ENCODE measurements around the gene FAM168B. TPM values are rescaled to one million over a fixed set of nuclear protein-coding genes. Genes with fewer than 3 reads are reported as not detected.

FAM168B gene
- total and polyA plus RNA-seq, 2 of the 13 experiments (the other 11 are each of a cell fraction or from before 2014, with no cell fraction given): 64.5 to 113 TPM

DNA sequence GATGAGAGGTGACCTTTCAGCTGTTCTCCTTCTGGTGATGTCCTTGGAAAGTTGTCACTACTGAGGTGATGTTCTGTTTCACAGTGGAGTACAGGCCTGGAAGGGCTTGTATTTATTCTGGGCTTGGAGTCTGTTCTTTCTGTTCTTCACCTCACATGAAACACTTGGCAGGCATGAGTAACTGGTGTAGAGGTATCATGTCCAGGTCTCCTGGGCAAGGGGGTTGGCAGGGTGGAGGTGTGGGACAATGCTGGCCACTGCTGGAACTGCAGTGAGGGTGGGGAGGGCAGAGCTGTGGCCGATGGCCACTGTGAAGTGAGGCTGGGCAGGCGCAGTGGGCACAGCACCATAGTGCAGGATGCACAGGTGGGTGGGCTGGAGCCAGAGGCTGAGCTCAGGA, 47.3 kb upstream of the FAM168B start (continued):
- TF ChIP-seq CBX1 (IDR thresholded peaks at IDR 0.05; ENCODE audit: low read depth) (no peak), SMAD1 (CRISPR knock-in tag; IDR thresholded peaks at IDR 0.05; ENCODE audit: borderline replicate concordance, low read depth) (no peak), PAX8 (CRISPR knock-in tag; IDR thresholded peaks at IDR 0.05; ENCODE audit: borderline replicate concordance) (no peak)

DNA sequence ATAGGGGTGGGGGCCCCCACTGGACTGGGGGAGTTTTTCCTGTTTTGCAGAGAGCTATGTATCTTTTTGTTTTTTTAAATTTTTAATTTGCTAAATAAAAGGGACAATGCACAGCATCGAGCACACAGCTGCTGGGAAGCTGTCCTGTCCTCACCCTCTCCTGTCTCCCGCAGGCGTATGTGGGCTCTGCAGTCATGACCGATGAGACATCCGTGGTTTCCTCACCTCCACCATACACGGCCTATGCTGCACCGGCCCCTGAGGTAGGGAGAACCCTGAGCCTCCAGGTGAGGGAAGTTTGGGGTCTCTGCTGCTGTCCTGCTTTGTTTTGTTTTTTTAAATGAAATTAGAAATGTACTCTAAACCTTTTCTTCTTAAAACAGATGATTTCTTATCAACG, 39.5 kb upstream of the FAM168B start:
- ATAC-seq: peak; percentile 50; the same call in 1 of the 3 replicates
- Histone ChIP-seq H3K27ac (ENCODE audit: extremely low read length, insufficient read depth, low read length) (no peak overlapping the region), H3K4me2 (ENCODE audit: low read depth, low read length) (no peak overlapping the region), H4K20me1 (ENCODE audit: insufficient read depth, low read length) (no peaks in the 10 kb centered on the region; the same call in 1 of the 2 replicates), H3K4me1 (ENCODE audit: insufficient read depth, low read length) (peaks cover 7% of the 10 kb centered on the region), H3K4me3 (replicated peaks in 1 of 3; ENCODE audit: insufficient read depth in 1 of 3, low read depth in 2 of 3, low read length in 3 of 3) (no peak overlapping the region), H3K9ac (ENCODE audit: insufficient read depth, low read depth, low read length) (no peak overlapping the region), H3K27me3 (ENCODE audit: control insufficient read depth in 1 of 2, insufficient read depth in 2 of 2, low read length in 2 of 2) (no peaks in the 10 kb centered on the region), H3K79me2 (ENCODE audit: insufficient read depth, low read length) (peaks cover 5% of the 10 kb centered on the region), H3K9me3 (ENCODE audit: low read length) (no peaks in the 10 kb centered on the region), H3K36me3 (replicated peaks in 1 of 2; ENCODE audit: control insufficient read depth in 1 of 2, insufficient read depth in 2 of 2, low read length in 2 of 2) (peaks cover 28 to 58% of the 10 kb centered on the region in 2 experiments; a peak in 4 of 5 replicates), H2AFZ (ENCODE audit: low read length) (no peak overlapping the region)
- DNase-seq (ENCODE audit: low spot score): no peak
- POLR2A ChIA-PET: no interaction called here
- TF ChIP-seq U2AF2 (IDR thresholded peaks at IDR 0.05; ENCODE audit: low read depth, low read length): no peak
- TF ChIP-seq GTF2F1 (IDR thresholded peaks at IDR 0.05; ENCODE audit: low read length): no peak
- TF ChIP-seq FOXP1 (IDR thresholded peaks at IDR 0.05): no peak
- no peak for TF ChIP-seq FOXP1 (CRISPR knock-in tag; IDR thresholded peaks at IDR 0.05)
- no peak for TF ChIP-seq ZNF652 (CRISPR knock-in tag; IDR thresholded peaks at IDR 0.05; ENCODE audit: borderline replicate concordance, low read depth)
- TF ChIP-seq CREB1 (IDR thresholded peaks at IDR 0.05): no peak
- TF ChIP-seq CREB1 (CRISPR knock-in tag; IDR thresholded peaks at IDR 0.05): no peak
- no peak for TF ChIP-seq ZNF891 (CRISPR knock-in tag; IDR thresholded peaks at IDR 0.05)
- no peak for TF ChIP-seq ZNF709 (CRISPR knock-in tag; IDR thresholded peaks at IDR 0.05)
- TF ChIP-seq ZNF431 (CRISPR knock-in tag; IDR thresholded peaks at IDR 0.05; ENCODE audit: borderline replicate concordance, low read depth): no peak
- TF ChIP-seq, protein P1, sequence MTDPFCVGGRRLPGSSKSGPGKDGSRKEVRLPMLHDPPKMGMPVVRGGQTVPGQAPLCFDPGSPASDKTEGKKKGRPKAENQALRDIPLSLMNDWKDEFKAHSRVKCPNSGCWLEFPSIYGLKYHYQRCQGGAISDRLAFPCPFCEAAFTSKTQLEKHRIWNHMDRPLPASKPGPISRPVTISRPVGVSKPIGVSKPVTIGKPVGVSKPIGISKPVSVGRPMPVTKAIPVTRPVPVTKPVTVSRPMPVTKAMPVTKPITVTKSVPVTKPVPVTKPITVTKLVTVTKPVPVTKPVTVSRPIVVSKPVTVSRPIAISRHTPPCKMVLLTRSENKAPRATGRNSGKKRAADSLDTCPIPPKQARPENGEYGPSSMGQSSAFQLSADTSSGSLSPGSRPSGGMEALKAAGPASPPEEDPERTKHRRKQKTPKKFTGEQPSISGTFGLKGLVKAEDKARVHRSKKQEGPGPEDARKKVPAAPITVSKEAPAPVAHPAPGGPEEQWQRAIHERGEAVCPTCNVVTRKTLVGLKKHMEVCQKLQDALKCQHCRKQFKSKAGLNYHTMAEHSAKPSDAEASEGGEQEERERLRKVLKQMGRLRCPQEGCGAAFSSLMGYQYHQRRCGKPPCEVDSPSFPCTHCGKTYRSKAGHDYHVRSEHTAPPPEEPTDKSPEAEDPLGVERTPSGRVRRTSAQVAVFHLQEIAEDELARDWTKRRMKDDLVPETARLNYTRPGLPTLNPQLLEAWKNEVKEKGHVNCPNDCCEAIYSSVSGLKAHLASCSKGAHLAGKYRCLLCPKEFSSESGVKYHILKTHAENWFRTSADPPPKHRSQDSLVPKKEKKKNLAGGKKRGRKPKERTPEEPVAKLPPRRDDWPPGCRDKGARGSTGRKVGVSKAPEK (CRISPR knock-in tag; IDR thresholded peaks at IDR 0.05; ENCODE audit: borderline replicate concordance): no peak
- TF ChIP-seq, protein P2, sequence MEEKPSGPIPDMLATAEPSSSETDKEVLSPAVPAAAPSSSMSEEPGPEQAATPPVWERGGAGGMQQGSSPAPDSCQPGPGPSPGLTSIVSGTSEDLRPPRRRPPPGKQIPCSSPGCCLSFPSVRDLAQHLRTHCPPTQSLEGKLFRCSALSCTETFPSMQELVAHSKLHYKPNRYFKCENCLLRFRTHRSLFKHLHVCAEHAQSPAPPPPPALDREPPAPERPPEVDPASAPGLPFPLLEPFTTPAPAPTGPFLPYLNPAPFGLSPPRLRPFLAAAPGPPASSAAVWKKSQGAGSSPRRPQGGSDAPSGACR (CRISPR knock-in tag; IDR thresholded peaks at IDR 0.05): no peak
- no peak for TF ChIP-seq KDM2A (CRISPR knock-in tag; IDR thresholded peaks at IDR 0.05; ENCODE audit: borderline replicate concordance, low read depth)
- no peak for FAIRE-seq
- in situ Hi-C loops (cut with HindIII; ENCODE audit: extremely low pct_ligation_motif_present, low pct_unique_long_range_greater_than_20kb) (no loop called here), intact Hi-C loops (cut with micrococcal nuclease; ENCODE audit: unreplicated experiment) (no loop called here)
- WGBS (ENCODE audit: low lambda C conversion rate): 93% methylated on average over 8 of the region's 8 CpGs
- BruUV-seq (replicated peaks): no TSS peak
- CTCF ChIA-PET (ENCODE audit: low intra/inter-chr PET ratio, low total read pairs): no interaction called here

Data from HepG2 (cell line).